ENCODE measurements around the gene ANKRD28.

The ANKRD28 gene

GRCh38 chr3:15690748-15691147 is 107.0 kb downstream of the ANKRD28 start:
- H3K4me3 ChIP-seq (ENCODE audit: low read depth, low read length), result no peak overlapping the region
- no peak for DNase-seq (ENCODE audit: low read depth)
- TF ChIP-seq, protein P1, sequence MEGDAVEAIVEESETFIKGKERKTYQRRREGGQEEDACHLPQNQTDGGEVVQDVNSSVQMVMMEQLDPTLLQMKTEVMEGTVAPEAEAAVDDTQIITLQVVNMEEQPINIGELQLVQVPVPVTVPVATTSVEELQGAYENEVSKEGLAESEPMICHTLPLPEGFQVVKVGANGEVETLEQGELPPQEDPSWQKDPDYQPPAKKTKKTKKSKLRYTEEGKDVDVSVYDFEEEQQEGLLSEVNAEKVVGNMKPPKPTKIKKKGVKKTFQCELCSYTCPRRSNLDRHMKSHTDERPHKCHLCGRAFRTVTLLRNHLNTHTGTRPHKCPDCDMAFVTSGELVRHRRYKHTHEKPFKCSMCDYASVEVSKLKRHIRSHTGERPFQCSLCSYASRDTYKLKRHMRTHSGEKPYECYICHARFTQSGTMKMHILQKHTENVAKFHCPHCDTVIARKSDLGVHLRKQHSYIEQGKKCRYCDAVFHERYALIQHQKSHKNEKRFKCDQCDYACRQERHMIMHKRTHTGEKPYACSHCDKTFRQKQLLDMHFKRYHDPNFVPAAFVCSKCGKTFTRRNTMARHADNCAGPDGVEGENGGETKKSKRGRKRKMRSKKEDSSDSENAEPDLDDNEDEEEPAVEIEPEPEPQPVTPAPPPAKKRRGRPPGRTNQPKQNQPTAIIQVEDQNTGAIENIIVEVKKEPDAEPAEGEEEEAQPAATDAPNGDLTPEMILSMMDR (conservative IDR thresholded peaks at IDR 0.05; ENCODE audit: low read depth, low read length), result no peak

DNA sequence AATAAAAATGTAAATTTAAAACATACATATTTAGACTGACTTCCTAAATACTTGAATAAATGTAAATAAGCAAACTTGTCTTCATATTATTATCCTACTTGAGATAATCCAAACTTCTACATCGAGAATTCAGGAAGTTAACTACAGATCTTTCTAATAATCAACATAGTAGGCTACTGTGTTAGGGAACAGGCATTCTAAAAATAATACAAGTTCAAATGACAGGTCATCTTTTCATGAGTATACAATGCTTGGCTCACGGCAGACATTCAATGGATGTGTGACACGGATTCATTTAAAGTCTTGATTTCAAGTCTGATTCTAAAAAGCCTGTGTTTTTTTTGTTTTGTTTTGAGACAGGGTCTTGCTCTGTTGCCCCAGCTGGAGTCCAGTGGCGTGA is 107.5 kb downstream of the ANKRD28 start:
- no peak overlapping the region for H3K4me3 ChIP-seq (ENCODE audit: low read depth, low read length)
- DNase-seq (ENCODE audit: low read depth), result no peak
- TF ChIP-seq, protein P1 (conservative IDR thresholded peaks at IDR 0.05; ENCODE audit: low read depth, low read length), result no peak

- TF ChIP-seq, protein P1 (conservative IDR thresholded peaks at IDR 0.05; ENCODE audit: low read depth, low read length), result no peak
- no peak overlapping the region for H3K4me3 ChIP-seq (ENCODE audit: low read depth, low read length)
- DNase-seq (ENCODE audit: low read depth), result no peak
These were observed 111.9 kb downstream of the ANKRD28 start for GRCh38 chr3:15685927-15686326.

DNA sequence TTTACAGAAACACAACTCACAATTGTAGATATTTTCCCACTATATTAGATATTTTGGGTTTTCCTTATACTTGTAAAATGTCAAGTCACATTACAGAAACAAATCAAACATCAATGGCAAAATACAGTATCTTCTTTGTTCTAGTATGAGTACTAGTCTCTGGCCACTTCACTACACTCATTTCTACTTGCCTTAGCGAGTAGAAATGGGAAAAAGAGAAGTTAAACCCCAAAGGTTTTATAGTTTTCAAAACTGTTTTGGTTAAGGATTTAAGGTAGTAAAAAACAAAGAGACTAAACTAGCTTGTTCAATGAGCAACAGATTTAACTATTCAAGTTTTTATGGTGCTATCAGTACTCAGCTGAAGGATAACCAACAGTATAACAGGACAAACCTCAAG is 114.5 kb downstream of the ANKRD28 start:
- H3K4me3 ChIP-seq (ENCODE audit: low read depth, low read length), result no peak overlapping the region
- DNase-seq (ENCODE audit: low read depth), result no peak
- TF ChIP-seq, protein P1 (conservative IDR thresholded peaks at IDR 0.05; ENCODE audit: low read depth, low read length), result no peak

GRCh38 chr3:15682561-15683185 is 115.1 kb downstream of the ANKRD28 start:
- TF ChIP-seq, protein P1 (conservative IDR thresholded peaks at IDR 0.05; ENCODE audit: low read depth, low read length), result no peak
- no peak overlapping the region for H3K4me3 ChIP-seq (ENCODE audit: low read depth, low read length)
- DNase-seq (ENCODE audit: low read depth), result peak; percentile 79

- DNase-seq (ENCODE audit: low read depth), result no peak
- TF ChIP-seq, protein P1 (conservative IDR thresholded peaks at IDR 0.05; ENCODE audit: low read depth, low read length), result no peak
- no peak overlapping the region for H3K4me3 ChIP-seq (ENCODE audit: low read depth, low read length)
These were observed 116.1 kb downstream of the ANKRD28 start for GRCh38 chr3:15681668-15682067.

GRCh38 chr3:15679306-15679705 is 118.5 kb downstream of the ANKRD28 start:
- DNase-seq (ENCODE audit: low read depth), result no peak
- TF ChIP-seq, protein P1 (conservative IDR thresholded peaks at IDR 0.05; ENCODE audit: low read depth, low read length), result no peak
- no peak overlapping the region for H3K4me3 ChIP-seq (ENCODE audit: low read depth, low read length)
